HepG2 (cell line): ENCODE results near the gene MBOAT7. TPM values are rescaled to one million over a fixed set of nuclear protein-coding genes. Genes with fewer than 3 reads are reported as not detected.
A peak's percentile ranks its signal among the peaks of the same experiment; 100 is the strongest.

Experiments
- AGO2 ChIP-seq: fragments of 200-400 bp; formaldehyde crosslinking; optimal IDR thresholded peaks from 2 replicates; pipeline ENCODE3; 2017; ENCODE audit warnings: mild to moderate bottlenecking, low read depth, low read length, moderate library complexity
- CBFB ChIP-seq: sonication (generic); formaldehyde crosslinking; IDR thresholded peaks from 2 replicates; pipeline ENCODE4 v1.4.0; 2020; ENCODE audit warnings: missing genetic modification reagents
- CTCF ChIP-seq: sonication (generic); formaldehyde crosslinking; IDR thresholded peaks from 2 replicates; pipeline ENCODE4 v1.5.0; 2020; ENCODE audit warnings: mild to moderate bottlenecking, missing genetic modification reagents, moderate library complexity
- ELF1 ChIP-seq: sonication (generic); formaldehyde crosslinking; IDR thresholded peaks from 2 replicates; pipeline ENCODE4 v1.4.0; 2020; ENCODE audit warnings: missing genetic modification reagents
- ETV5 ChIP-seq: IDR thresholded peaks from 2 replicates; pipeline ENCODE4 v1.6.1; 2018; ENCODE audit warnings: missing biosample characterization, missing genetic modification reagents, inconsistent platforms, borderline replicate concordance
- GABPB1 ChIP-seq: IDR thresholded peaks from 2 replicates; pipeline ENCODE4 v1.6.1; 2016; ENCODE audit warnings: mild to moderate bottlenecking, missing genetic modification reagents, moderate library complexity, missing compliant biosample characterization
- HIVEP1 ChIP-seq: sonication (generic); formaldehyde crosslinking; IDR thresholded peaks from 2 replicates; pipeline ENCODE4 v1.4.0; 2020; ENCODE audit warnings: mild to moderate bottlenecking, missing genetic modification reagents
- IKZF5 ChIP-seq: IDR thresholded peaks from 2 replicates; pipeline ENCODE4 v1.6.1; 2018; ENCODE audit warnings: missing genetic modification reagents, mild to moderate bottlenecking, missing compliant biosample characterization
- POLR2A ChIP-seq, 2 experiments: IDR thresholded peaks; 2 replicates each; pipeline ENCODE4 v1.6.1; 2011; ENCODE audit warnings: low read depth in 2 of 2, low read length in 2 of 2, mild to moderate bottlenecking in 1 of 2, moderate library complexity in 1 of 2; ENCODE audit not compliant: insufficient read depth in 1 of 2
- ZNF292 ChIP-seq: sonication (generic); formaldehyde crosslinking; IDR thresholded peaks from 2 replicates; pipeline ENCODE4 v1.8.1; 2022; ENCODE audit warnings: mild to moderate bottlenecking, low read depth, missing genetic modification reagents, borderline replicate concordance
- ZSCAN22 ChIP-seq: sonication (generic); formaldehyde crosslinking; IDR thresholded peaks from 2 replicates; pipeline ENCODE4 v1.4.0; 2020; ENCODE audit warnings: mild to moderate bottlenecking, missing genetic modification reagents
- polyA plus RNA-seq, 8 experiments: library from polyadenylated mRNA; depleted of rRNA in 3 of 8; stranded (reverse) in 7 of 8; unstranded in 1 of 8; fragments of >200 nt; fragmentation: Illumina TruSeq in 4 of 8; extraction: Trizol in 4 of 8; gene quantifications; 2 replicates each; pipeline versions ENCODE4 v1.2.1 to v1.2.3, GENCODE V29; 2011 to 2016; ENCODE audit warnings: low read depth in 4 of 8, missing spikeins in 1 of 8, mixed read lengths in 1 of 8; ENCODE audit not compliant: insufficient read depth in 1 of 8
- total RNA-seq, 5 experiments: library from RNA; depleted of rRNA; stranded (reverse); fragments of >200 nt; fragmentation: Illumina TruSeq; extraction: Trizol; gene quantifications; 2 replicates each; pipeline ENCODE4 v1.2.3, GENCODE V29; 2016; ENCODE audit warnings: low read depth in 1 of 5

The MBOAT7 gene
- total and polyA plus RNA-seq, 2 of the 13 experiments (the other 11 are each of a cell fraction or from before 2014, with no cell fraction given): 22.2 to 25.5 TPM

- 0 out of 2 replicates have a peak, but pooled peaks have one; percentile 41 for TF ChIP-seq ELF1 (CRISPR knock-in tag)
- peak; percentile 52 for TF ChIP-seq CTCF (CRISPR knock-in tag)
- 0 out of 2 replicates have a peak, but pooled peaks have one; percentile 34 for TF ChIP-seq IKZF5
- 0 out of 2 replicates have a peak, but pooled peaks have one; percentile 43 for TF ChIP-seq CBFB (CRISPR knock-in tag)
- TF ChIP-seq ZNF292 (CRISPR knock-in tag): no peak
- peak; percentile 80 for TF ChIP-seq ZSCAN22
- peak; percentile 14; the same call in 1 of the 2 replicates for TF ChIP-seq ETV5 (CRISPR knock-in tag)
- TF ChIP-seq GABPB1 (CRISPR knock-in tag): peak; percentile 53
- TF ChIP-seq HIVEP1 (CRISPR knock-in tag): peak; percentile 12; the same call in 1 of the 2 replicates
- TF ChIP-seq POLR2A (IDR thresholded peaks at IDR 0.05; ENCODE audit: insufficient read depth in 1 of 2, low read depth in 2 of 2, low read length in 2 of 2): 0 out of 4 replicates have a peak, but pooled peaks of 1 of the 2 experiments have one; percentile 36
- peak; percentile 77 for TF ChIP-seq AGO2
Observed at GRCh38 chr19:54172471-54173358, 16.7 kb downstream of the MBOAT7 start, which contains the start of gene TMC4 (continued).
